Measurements from ENCODE around the gene DDX51. TPM values are rescaled to one million over a fixed set of nuclear protein-coding genes. Genes with fewer than 3 reads are reported as not detected.

DDX51 gene, protein sequence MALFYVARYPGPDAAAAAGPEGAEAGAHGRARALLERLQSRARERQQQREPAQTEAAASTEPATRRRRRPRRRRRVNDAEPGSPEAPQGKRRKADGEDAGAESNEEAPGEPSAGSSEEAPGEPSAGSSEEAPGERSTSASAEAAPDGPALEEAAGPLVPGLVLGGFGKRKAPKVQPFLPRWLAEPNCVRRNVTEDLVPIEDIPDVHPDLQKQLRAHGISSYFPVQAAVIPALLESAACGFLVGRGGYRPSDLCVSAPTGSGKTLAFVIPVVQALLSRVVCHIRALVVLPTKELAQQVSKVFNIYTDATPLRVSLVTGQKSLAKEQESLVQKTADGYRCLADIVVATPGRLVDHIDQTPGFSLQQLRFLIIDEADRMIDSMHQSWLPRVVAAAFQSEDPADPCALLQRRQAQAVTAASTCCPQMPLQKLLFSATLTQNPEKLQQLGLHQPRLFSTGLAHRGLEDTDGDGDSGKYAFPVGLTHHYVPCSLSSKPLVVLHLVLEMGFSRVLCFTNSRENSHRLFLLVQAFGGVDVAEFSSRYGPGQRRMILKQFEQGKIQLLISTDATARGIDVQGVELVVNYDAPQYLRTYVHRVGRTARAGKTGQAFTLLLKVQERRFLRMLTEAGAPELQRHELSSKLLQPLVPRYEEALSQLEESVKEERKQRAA
- 10 to 100 TPM; 18.3 to 23.4 TPM for total RNA-seq

DNA sequence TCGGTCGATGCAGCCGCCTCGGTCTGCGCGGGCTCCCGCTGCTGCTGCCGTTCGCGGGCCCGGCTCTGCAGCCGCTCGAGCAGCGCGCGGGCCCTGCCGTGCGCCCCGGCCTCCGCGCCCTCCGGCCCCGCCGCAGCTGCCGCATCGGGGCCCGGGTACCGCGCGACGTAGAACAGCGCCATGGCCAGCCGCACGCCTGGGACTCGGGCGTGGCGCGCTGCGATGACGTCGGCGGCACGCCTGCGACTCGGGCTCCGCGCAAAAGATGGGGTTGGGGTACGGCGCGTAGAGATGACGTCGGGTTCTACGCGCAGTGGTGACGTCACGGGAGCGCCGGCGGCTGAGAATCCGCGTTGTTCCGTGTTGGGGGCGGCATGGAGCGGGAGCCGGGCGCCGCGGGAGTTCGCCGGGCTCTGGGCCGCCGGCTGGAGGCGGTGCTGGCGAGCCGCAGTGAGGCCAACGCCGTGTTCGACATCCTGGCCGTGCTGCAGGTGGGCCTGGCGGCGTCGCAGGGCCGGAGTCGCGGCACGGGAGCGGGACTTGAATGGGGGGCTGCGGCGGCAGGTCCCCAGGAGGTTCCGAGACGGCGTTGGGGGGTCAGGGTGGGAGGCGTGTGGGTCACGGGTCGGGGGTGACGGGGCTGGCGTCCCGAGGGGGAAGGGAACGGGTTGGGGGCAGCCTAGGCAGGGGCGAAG is at the start of gene DDX51, which contains the start of gene NOC4L:
Gene DDX51, minus strand, starts transcription at position 205 of the 695 bp plus-strand sequence. Its CDS starts 23 bp downstream, at position 182.
Gene NOC4L, plus strand, starts transcription at position 343 of the 695 bp plus-strand sequence. Its CDS starts 32 bp downstream, at position 375.
- peak within 1 kb of the TSS; percentile 99 for H3K27ac Mint-ChIP-seq
- H3K9me3 Mint-ChIP-seq, result no peaks in the 10 kb centered on the region
- peaks cover 5 to 6% of the 10 kb centered on the region in 2 donors for H3K36me3 Mint-ChIP-seq (ENCODE audit: insufficient read depth in 2 of 2)
- ATAC-seq (replicated peaks in 1 of 2), result peak; percentile 97
- no peaks in the 10 kb centered on the region for H3K27me3 Mint-ChIP-seq (ENCODE audit: low read depth)
- H3K4me1 Mint-ChIP-seq (ENCODE audit: low read depth), result peaks cover 29% of the 10 kb centered on the region
- H3K4me3 Mint-ChIP-seq, result peak within 1 kb of the TSS; percentile 95
- peak; percentile 96 to 97 for DNase-seq

DNA sequence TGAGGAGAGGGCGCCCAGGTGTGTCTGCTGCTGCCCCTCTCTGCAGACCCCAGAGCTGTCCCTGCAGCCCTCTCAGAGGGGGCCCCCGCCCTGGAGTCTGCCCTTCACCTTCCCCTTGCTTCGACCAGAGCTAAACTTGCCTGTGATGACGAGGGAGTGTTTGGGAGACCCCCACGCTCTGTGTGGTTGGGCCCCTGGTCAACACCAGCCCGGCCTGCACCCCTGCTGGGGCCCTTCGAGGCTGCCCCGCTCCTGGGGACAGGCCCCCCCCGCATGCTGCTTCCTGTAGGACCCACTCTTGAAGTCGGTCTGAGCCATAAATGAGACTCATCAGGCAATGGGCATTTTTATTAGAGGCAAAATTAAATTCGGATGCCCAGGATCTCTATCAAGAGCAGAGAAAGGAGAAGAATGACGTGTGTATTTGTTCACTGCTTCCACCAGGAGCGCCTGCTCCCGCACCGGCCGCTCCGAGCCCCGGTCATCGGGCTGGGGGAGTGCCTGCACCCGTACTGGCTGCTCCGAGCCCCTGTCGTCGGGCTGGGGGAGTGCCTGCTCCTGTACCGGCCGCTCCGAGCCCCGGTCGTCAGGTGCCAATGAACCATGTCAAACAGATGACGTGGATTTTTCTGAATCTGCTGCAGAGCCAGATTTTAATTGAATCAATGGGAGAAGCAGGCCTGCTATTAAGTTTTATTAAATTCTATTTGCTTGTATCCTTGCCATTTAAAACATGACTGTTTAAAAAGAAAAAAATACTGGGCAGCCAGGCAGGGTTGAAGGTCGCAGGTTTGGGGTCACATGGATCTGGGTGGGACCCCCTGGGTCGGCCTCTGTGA is 47.8 kb upstream of the DDX51 start:
- Mint-ChIP-seq H3K4me1 (ENCODE audit: low read depth) (peaks cover 16% of the 10 kb centered on the region), H3K36me3 (ENCODE audit: insufficient read depth in 2 of 2) (peaks cover 3 to 9% of the 10 kb centered on the region in 2 donors), H3K4me3 (no peak overlapping the region), H3K9me3 (peaks cover 4 to 9% of the 10 kb centered on the region in 2 donors), H3K27me3 (ENCODE audit: low read depth) (no peaks in the 10 kb centered on the region), H3K27ac (no peak overlapping the region)
- ATAC-seq (replicated peaks in 1 of 2) (no peak), DNase-seq (no peak)

DNA sequence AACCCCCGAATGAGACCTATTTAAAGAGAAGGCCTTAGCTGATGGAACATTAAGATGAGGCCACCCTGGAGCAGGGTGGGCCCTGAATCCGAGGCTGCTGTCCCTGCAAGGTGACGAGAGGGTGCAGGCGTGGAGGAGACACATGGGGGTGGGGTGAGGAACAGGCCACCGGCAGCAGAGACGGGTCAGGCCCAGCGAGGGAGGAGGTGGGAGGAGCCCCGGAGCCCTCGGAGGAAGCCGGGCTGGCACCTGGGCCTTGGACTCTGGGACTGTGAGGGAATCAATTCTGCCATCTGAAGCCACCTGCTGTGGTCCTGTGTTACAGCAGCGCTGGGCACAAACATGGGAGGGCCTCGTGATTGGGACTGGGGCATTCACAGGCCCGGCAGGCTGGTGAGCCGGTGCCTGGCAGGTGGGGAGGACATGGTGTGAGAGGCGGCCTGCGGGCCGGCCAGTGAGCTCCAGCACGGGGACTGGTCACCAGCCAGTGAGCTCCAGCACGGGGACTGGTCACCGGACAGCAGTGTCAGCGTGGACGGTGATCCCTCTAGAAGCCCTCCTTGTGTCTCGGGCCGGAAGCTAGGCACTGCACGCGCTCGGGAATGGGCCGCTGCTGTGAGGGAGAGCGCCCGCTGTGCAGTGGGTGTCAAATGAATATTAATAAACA is 46.8 kb upstream of the DDX51 start:
- ATAC-seq (replicated peaks in 1 of 2) (no peak), DNase-seq (no peak)
- Mint-ChIP-seq H3K36me3 (ENCODE audit: insufficient read depth in 2 of 2) (peaks cover 3 to 9% of the 10 kb centered on the region in 2 donors), H3K9me3 (peaks cover 4 to 9% of the 10 kb centered on the region in 2 donors), H3K27ac (no peak overlapping the region), H3K4me1 (ENCODE audit: low read depth) (peaks cover 26% of the 10 kb centered on the region), H3K27me3 (ENCODE audit: low read depth) (no peaks in the 10 kb centered on the region), H3K4me3 (peak overlapping the region; percentile 93 to 96)

DNA sequence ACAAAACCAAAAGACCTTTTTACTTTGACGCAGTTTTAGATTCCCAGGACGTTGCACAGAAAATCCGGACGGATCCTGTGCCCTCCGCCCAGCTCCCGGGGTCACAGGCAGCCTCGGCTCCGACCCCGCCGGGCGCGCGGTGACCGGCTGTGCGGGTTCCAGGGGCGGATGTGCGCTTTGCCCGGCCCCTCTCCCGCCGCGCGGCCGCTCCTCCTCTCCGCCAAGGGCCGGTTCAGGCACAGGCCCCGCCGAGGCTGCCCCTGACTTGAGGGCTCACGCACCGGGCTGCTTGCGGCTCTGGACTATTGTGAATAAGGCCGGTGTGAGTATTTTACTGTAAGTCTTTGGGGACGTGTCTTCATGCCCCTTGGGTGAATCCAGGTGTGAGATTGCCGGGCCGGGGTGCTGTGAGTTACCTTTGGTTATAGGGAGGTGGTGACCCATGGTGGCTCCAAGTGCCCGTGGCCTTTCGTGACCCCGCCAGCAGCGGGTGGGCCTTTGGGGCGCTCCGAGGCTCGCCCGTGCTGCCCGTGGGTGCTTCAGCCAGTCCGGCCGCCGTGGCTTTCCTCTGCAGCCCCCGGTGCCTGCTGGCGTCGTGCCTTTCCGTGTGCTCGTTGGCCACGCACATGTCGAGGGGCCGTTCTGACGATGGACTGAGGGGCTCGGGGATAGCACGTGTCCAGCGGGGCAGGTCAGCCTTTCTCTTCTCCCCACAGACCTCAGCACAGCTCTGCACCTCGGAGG is 46.1 kb upstream of the DDX51 start:
- Mint-ChIP-seq H3K9me3 (peaks cover 4 to 9% of the 10 kb centered on the region in 2 donors), H3K36me3 (ENCODE audit: insufficient read depth in 2 of 2) (peaks cover 3 to 9% of the 10 kb centered on the region in 2 donors), H3K27me3 (ENCODE audit: low read depth) (no peaks in the 10 kb centered on the region), H3K27ac (peak overlapping the region; percentile 51), H3K4me3 (peak overlapping the region; percentile 93 to 96), H3K4me1 (ENCODE audit: low read depth) (peaks cover 34% of the 10 kb centered on the region)
- ATAC-seq (replicated peaks in 1 of 2) (peak; percentile 39 to 50), DNase-seq (no peak)

DNA sequence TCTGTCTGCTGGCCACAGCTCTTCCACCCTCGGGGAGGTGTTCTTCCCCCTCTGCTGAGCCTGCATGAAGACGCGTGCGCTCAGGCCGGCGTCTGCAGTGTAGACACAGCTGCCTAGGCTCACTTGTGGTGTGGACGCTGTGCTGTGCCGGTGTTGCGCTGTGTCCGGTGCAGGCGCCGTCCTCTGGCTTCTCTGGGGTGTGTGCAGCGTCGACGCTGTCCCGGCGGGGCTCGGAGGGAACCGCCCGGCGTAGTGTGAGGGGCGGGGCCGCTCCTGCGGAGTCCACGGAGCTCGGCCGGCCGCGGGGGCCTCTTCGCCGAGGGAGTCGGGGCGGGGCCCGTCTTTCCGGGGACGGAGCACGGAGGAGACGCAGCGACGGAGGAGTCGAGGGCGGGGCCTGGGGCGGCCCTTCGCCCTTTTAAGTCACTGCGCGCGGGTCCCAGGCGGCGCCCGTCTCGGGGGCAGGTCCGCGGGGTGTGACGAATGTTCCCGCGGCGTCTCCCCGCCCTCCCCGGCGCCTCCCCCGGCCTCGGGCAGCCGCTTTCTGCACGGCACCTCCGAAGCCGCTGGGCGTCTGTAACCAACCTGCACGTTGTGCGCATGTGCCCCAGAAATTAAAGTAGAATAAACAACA is 45.4 kb upstream of the DDX51 start:
- peaks cover 3 to 9% of the 10 kb centered on the region in 2 donors for H3K36me3 Mint-ChIP-seq (ENCODE audit: insufficient read depth in 2 of 2)
- H3K4me3 Mint-ChIP-seq, result peak overlapping the region; percentile 93 to 96
- peak; percentile 94 to 95 for ATAC-seq (replicated peaks in 1 of 2)
- peak; percentile 95 to 96 for DNase-seq
- peaks cover 36% of the 10 kb centered on the region for H3K4me1 Mint-ChIP-seq (ENCODE audit: low read depth)
- H3K9me3 Mint-ChIP-seq, result peaks cover 4 to 9% of the 10 kb centered on the region in 2 donors
- H3K27ac Mint-ChIP-seq, result no peak overlapping the region
- peaks cover 2% of the 10 kb centered on the region for H3K27me3 Mint-ChIP-seq (ENCODE audit: low read depth)

DNA sequence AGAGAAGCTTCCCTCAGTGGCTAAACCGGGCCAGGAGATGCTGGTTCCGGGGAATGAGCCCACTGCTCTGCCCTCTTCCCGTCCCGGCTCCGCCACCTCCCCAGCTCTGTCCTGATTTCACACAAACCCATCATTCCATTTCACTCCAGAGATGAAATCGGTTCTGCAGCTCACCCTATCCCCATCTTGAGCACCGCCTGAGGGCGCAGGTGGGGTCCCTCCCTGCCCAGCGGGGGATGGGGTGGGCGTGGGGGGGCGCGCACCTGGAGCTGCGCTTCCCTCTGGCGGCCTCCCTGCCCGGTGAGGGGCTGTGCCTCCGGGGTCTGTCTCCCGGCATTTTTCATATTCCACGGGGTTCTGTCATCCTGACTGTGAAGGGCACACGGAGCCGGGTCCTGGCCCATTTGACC is 44.8 kb upstream of the DDX51 start:
- no peak for DNase-seq
- H3K9me3 Mint-ChIP-seq, result peaks cover 2 to 4% of the 10 kb centered on the region in 2 donors
- no peak for ATAC-seq (replicated peaks in 1 of 2)
- H3K36me3 Mint-ChIP-seq (ENCODE audit: insufficient read depth in 2 of 2), result peaks cover 3 to 5% of the 10 kb centered on the region in 2 donors
- peaks cover 7% of the 10 kb centered on the region for H3K27me3 Mint-ChIP-seq (ENCODE audit: low read depth)
- H3K4me3 Mint-ChIP-seq, result peak overlapping the region; percentile 93 to 96
- H3K4me1 Mint-ChIP-seq (ENCODE audit: low read depth), result peaks cover 36% of the 10 kb centered on the region
- H3K27ac Mint-ChIP-seq, result no peak overlapping the region

DNA sequence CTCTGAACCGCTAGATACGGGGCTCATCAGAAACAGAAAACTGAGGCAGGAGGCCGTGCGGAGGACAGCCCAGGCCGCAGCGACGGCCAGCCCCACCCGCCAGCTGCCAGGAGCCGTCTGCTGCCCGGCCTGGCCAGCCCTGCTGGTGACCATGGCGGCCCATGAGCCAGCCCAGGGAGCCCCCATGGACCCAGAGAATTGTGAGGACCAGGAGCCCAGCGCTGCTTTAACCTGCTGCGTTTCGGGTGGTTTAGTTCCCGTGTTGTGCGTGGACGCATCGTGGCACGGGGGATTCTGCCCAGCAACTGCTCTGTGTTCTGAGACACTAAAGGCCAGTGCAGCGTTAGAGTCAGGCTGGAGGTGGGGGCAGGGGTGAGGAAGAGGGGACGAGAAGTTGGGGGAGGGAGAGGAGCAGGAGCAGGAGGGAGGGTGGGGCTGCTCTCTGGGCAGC is 44.4 kb upstream of the DDX51 start:
- no peak for DNase-seq
- H3K36me3 Mint-ChIP-seq (ENCODE audit: insufficient read depth in 2 of 2), result peaks cover 2% of the 10 kb centered on the region in 2 donors
- H3K4me3 Mint-ChIP-seq, result peak overlapping the region; percentile 65 to 93
- no peak overlapping the region for H3K27ac Mint-ChIP-seq
- no peak for ATAC-seq (replicated peaks in 1 of 2)
- peaks cover 7% of the 10 kb centered on the region for H3K27me3 Mint-ChIP-seq (ENCODE audit: low read depth)
- H3K9me3 Mint-ChIP-seq, result peaks cover 2% of the 10 kb centered on the region in 2 donors
- H3K4me1 Mint-ChIP-seq (ENCODE audit: low read depth), result peaks cover 36% of the 10 kb centered on the region

DNA sequence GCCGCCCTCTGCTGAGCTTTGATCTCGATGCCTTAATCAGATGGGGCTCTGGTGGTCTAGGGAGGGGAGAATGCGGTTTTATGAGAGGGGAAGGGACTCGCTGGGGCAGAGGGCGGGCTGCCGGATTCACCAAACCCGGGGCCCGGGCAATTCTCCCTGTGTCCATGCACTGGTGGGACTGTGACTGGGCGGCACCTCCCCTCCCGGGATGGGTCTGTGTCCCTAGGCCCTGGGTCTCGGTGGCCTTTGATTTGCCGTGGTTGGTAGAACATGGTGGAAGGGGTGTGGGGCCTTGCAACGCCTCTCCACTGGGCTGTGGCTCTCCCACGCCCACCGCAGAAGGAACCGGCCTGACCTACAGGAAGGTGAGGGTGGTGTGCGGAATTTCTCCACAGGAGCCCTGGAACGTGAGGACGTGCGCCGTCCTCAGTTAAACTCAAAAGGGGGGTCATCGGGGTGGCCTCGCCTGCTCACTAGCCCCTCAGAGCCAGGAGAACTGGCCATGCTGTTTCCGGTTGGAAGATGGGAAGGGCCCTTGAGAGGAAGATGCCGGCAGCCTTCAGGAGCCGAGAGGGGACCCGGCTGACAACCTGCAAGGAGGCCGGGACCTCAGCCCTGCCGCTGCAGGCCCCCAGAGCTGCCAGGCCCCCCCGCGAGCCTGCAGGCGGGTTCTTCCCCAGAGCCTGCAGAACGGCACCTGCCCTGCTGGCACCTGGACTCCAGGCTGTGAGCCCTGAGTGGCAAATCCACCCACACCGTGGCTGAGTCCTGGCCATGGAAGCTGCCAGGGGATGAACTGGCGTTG is 43.7 kb upstream of the DDX51 start:
- Mint-ChIP-seq H3K4me1 (ENCODE audit: low read depth) (peaks cover 36% of the 10 kb centered on the region), H3K27me3 (ENCODE audit: low read depth) (peaks cover 7% of the 10 kb centered on the region), H3K36me3 (ENCODE audit: insufficient read depth in 2 of 2) (no peaks in the 10 kb centered on the region), H3K9me3 (no peaks in the 10 kb centered on the region), H3K4me3 (peak overlapping the region; percentile 65 to 93), H3K27ac (no peak overlapping the region)
- ATAC-seq (replicated peaks in 1 of 2) (no peak), DNase-seq (no peak)

DNA sequence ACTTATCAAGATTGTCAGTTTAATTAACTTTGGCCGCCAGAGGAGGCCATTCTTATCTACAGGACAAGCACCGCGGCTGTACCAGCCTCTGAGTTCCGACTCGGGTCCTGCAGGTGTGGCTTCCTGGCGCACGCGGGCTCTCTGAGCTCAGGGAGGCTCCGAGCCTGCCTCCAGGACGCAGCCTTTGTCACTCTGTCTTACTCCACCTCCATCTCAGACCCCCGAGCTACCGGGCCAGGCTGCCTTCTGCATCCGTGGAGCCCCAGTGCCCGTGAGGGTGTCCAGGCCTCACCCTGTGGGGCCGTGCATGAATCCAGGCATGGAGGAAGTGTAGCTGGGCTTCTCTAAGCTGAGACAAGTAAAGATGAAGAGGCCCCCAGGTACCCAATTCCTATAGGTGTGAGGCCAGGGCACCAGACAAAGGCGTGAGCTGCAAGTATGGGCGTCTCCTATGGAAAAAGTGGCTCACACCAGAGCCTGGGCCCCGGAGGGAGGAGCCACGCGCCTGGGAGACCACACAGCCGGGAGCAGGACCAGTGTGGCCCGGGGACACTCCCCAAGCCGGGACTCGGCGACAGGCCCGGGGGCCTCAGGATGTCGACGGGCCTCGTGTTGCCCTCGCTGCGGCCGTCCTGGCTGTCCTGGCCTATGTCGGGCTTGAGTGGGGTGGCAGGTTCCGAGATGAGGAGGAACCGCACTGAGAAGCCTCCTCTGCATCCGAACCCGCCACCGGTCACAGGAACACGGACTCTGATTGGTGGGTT is 42.9 kb upstream of the DDX51 start:
- Mint-ChIP-seq H3K36me3 (ENCODE audit: insufficient read depth in 2 of 2) (no peaks in the 10 kb centered on the region), H3K4me1 (ENCODE audit: low read depth) (peaks cover 36% of the 10 kb centered on the region), H3K9me3 (no peaks in the 10 kb centered on the region), H3K27ac (no peak overlapping the region), H3K27me3 (ENCODE audit: low read depth) (peaks cover 7% of the 10 kb centered on the region), H3K4me3 (peak overlapping the region; percentile 88 to 93)
- ATAC-seq (replicated peaks in 1 of 2) (no peak), DNase-seq (peak in 1 of 2 donors; percentile 19)

Data from activated T-cell treated with anti-CD3 and anti-CD28 coated beads, Interleukin-2, amount 50 U/mL, for 72 hours (primary cell).